H1 (cell line): Measurements from ENCODE around the gene MED12L. TPM values are rescaled to one million over a fixed set of nuclear protein-coding genes. Genes with fewer than 3 reads are reported as not detected.

ENCODE experiments used
- CTCF ChIA-PET: fragments of 300-600 bp; sonication (Branson Sonifier 250); formaldehyde crosslinking; loops from one replicate; lab custom pipeline; 2021; ENCODE audit not compliant: partially characterized antibody; lab: Charles Lee
- POLR2A ChIA-PET: fragments of 300-600 bp; sonication (Branson Sonifier 250); formaldehyde crosslinking; loops from one replicate; lab custom pipeline; 2021; ENCODE audit warnings: inconsistent platforms; ENCODE audit not compliant: partially characterized antibody; lab: Charles Lee
- DNase-seq, 2 experiments: peaks; one replicate each; pipeline versions ENCODE4 v3.0.0 to v3.0.0-alpha.2; 2010 to 2022; ENCODE audit warnings: low spot score in 2 of 2, low read depth in 1 of 2, mixed read lengths in 1 of 2
- FAIRE-seq: peaks from 2 replicates; lab custom pipeline; 2011; peaks lifted over from hg19 to GRCh38; lab: Jason Lieb, UNC
- H2AFZ ChIP-seq: 2 replicates; pipeline ENCODE4 v1.8.1; 2012; ENCODE audit warnings: low read length, inconsistent platforms
- H2AK5ac ChIP-seq: 2 replicates; pipeline ENCODE4 v1.6.1; 2013; ENCODE audit warnings: low read depth, low read length
- H2BK120ac ChIP-seq: replicated peaks from 2 replicates; pipeline ENCODE3; 2013; ENCODE audit warnings: low read depth, low read length, inconsistent platforms
- H2BK12ac ChIP-seq: 2 replicates; pipeline ENCODE4 v1.6.1; 2013; ENCODE audit warnings: low read depth, low read length
- H2BK15ac ChIP-seq: 2 replicates; pipeline ENCODE4 v1.6.1; 2013; ENCODE audit warnings: low read length
- H2BK20ac ChIP-seq: 2 replicates; pipeline ENCODE4 v1.6.1; 2013; ENCODE audit warnings: low read length
- H2BK5ac ChIP-seq: 2 replicates; pipeline ENCODE4 v1.6.1; 2013; ENCODE audit warnings: low read depth, low read length
- H3K14ac ChIP-seq: 2 replicates; pipeline ENCODE4 v1.6.1; 2013; ENCODE audit warnings: inconsistent platforms; ENCODE audit not compliant: insufficient read length
- H3K18ac ChIP-seq: 2 replicates; pipeline ENCODE4 v1.6.1; 2013; ENCODE audit warnings: low read length; ENCODE audit errors: extremely low read depth
- H3K23ac ChIP-seq: 2 replicates; pipeline ENCODE4 v1.6.1; 2013; ENCODE audit warnings: inconsistent platforms; ENCODE audit not compliant: insufficient read length
- H3K23me2 ChIP-seq: 2 replicates; pipeline ENCODE4 v1.6.1; 2013; ENCODE audit warnings: low read depth, low read length
- H3K27ac ChIP-seq: 2 replicates; pipeline ENCODE4 v1.6.1; 2011; ENCODE audit warnings: low read depth, low read length, inconsistent platforms
- H3K27me3 ChIP-seq, 4 experiments: replicated peaks in 1 of 4; 1 replicate in 1 of 4; 2 replicates in 3 of 4; pipeline versions ENCODE4 v1.6.1 to v1.8.1; 2011 to 2013; ENCODE audit warnings: low read length in 3 of 4, mild to moderate bottlenecking in 3 of 4, inconsistent platforms in 2 of 4, mixed read lengths in 2 of 4, moderate library complexity in 1 of 4; ENCODE audit not compliant: control insufficient read depth in 3 of 4, insufficient read depth in 3 of 4; ENCODE audit errors: extremely low read depth in 1 of 4
- H3K36me3 ChIP-seq, 4 experiments: 2 replicates each; pipeline versions ENCODE4 v1.6.1 to v1.8.1; 2011 to 2013; ENCODE audit warnings: mild to moderate bottlenecking in 4 of 4, low read length in 3 of 4, moderate library complexity in 2 of 4, control low read depth in 1 of 4, inconsistent platforms in 1 of 4; ENCODE audit not compliant: insufficient read depth in 4 of 4, control insufficient read depth in 2 of 4
- H3K4ac ChIP-seq: replicated peaks from 2 replicates; pipeline ENCODE3; 2013; ENCODE audit warnings: low read length, low read depth, mixed read lengths, inconsistent platforms; ENCODE audit not compliant: insufficient read length
- H3K4me1 ChIP-seq, 4 experiments: replicated peaks in 1 of 4; 1 replicate in 1 of 4; 2 replicates in 3 of 4; pipeline versions ENCODE4 v1.6.1 to v1.8.1; 2011 to 2013; ENCODE audit warnings: low read length in 3 of 4, inconsistent platforms in 2 of 4, mixed read lengths in 1 of 4; ENCODE audit not compliant: insufficient read depth in 4 of 4, control insufficient read depth in 3 of 4
- H3K4me2 ChIP-seq, 2 experiments: 2 replicates each; pipeline versions ENCODE4 v1.6.1 to v1.8.1; 2011 to 2013; ENCODE audit warnings: low read depth in 2 of 2, low read length in 2 of 2, control low read depth in 1 of 2, inconsistent platforms in 1 of 2, mild to moderate bottlenecking in 1 of 2; ENCODE audit not compliant: insufficient read depth in 1 of 2
- H3K4me3 ChIP-seq, 4 experiments: fragments of 200-600, 300-600 bp in 1 of 4; sonication (generic), shearing (Covaris generic), sonication (Bioruptor Twin) in 1 of 4; 2 replicates each; pipeline versions ENCODE4 v1.5.1 to v1.8.1; 2011 to 2016; ENCODE audit warnings: low read length in 4 of 4, low read depth in 3 of 4, control low read depth in 2 of 4, inconsistent platforms in 2 of 4, mild to moderate bottlenecking in 2 of 4, mixed read lengths in 1 of 4, moderate library complexity in 1 of 4; ENCODE audit not compliant: insufficient read depth in 2 of 4; ENCODE audit errors: extremely low read depth in 1 of 4
- H3K56ac ChIP-seq: replicated peaks from 2 replicates; pipeline ENCODE3; 2013; ENCODE audit warnings: low read depth, mild to moderate bottlenecking, mixed read lengths, low read length, inconsistent platforms; ENCODE audit not compliant: insufficient read length
- H3K79me1 ChIP-seq: 2 replicates; pipeline ENCODE4 v1.6.1; 2013; ENCODE audit warnings: low read depth, low read length, control low read depth
- H3K79me2 ChIP-seq, 2 experiments: 2 replicates each; pipeline versions ENCODE4 v1.6.1 to v1.8.1; 2012 to 2013; ENCODE audit warnings: low read length in 2 of 2, mild to moderate bottlenecking in 2 of 2, inconsistent platforms in 1 of 2; ENCODE audit not compliant: insufficient read depth in 2 of 2, control insufficient read depth in 1 of 2
- H3K9ac ChIP-seq, 4 experiments: replicated peaks in 1 of 4; 1 replicate in 1 of 4; 2 replicates in 3 of 4; pipeline versions ENCODE4 v1.6.1 to v1.8.1; 2011 to 2013; ENCODE audit warnings: low read depth in 3 of 4, low read length in 3 of 4, control low read depth in 2 of 4, mild to moderate bottlenecking in 2 of 4, moderate library complexity in 2 of 4, inconsistent platforms in 1 of 4; ENCODE audit errors: extremely low read depth in 1 of 4
- H3K9me3 ChIP-seq, 2 experiments: 2 replicates each; pipeline versions ENCODE4 v1.6.1 to v1.8.1; 2012 to 2013; ENCODE audit warnings: mild to moderate bottlenecking in 2 of 2, moderate library complexity in 2 of 2, control low read depth in 1 of 2, inconsistent platforms in 1 of 2, low read depth in 1 of 2, low read length in 1 of 2, mixed read lengths in 1 of 2; ENCODE audit not compliant: insufficient read depth in 2 of 2
- H4K20me1 ChIP-seq, 2 experiments: replicated peaks in 1 of 2; 2 replicates each; pipeline versions ENCODE3 to v1.8.1; 2011 to 2013; ENCODE audit warnings: inconsistent platforms in 2 of 2, low read length in 2 of 2, mild to moderate bottlenecking in 1 of 2; ENCODE audit not compliant: insufficient read depth in 2 of 2, control insufficient read depth in 1 of 2
- H4K5ac ChIP-seq: 2 replicates; pipeline ENCODE4 v1.6.1; 2013; ENCODE audit warnings: low read length, low read depth, mixed read lengths, inconsistent platforms; ENCODE audit not compliant: insufficient read length
- H4K8ac ChIP-seq: 2 replicates; pipeline ENCODE4 v1.8.0; 2013; ENCODE audit warnings: mild to moderate bottlenecking, moderate library complexity, low read length, inconsistent platforms; ENCODE audit not compliant: insufficient read depth; ENCODE audit errors: extremely low read depth
- H4K91ac ChIP-seq: replicated peaks from 2 replicates; pipeline ENCODE3; 2013; ENCODE audit warnings: low read length, mixed read lengths, inconsistent platforms; ENCODE audit not compliant: insufficient read length
- EZH2 ChIP-seq: fragments of 200-600 bp; sonication (generic); IDR thresholded peaks from 2 replicates; pipeline ENCODE4 v1.7.1; 2012; ENCODE audit warnings: low read depth, mild to moderate bottlenecking, moderate library complexity, low read length, inconsistent platforms; ENCODE audit not compliant: severe bottlenecking
- RAD21 ChIP-seq, 2 experiments: IDR thresholded peaks in 1 of 2; conservative IDR thresholded peaks in 1 of 2; 2 replicates each; pipeline ENCODE4 v1.6.1; 2011; ENCODE audit warnings: low read depth in 2 of 2, low read length in 2 of 2, improper control_type of control experiment in 1 of 2, inconsistent platforms in 1 of 2, mild to moderate bottlenecking in 1 of 2, moderate library complexity in 1 of 2
- SUZ12 ChIP-seq: fragments of 200-600 bp; sonication (generic); IDR thresholded peaks from 2 replicates; pipeline ENCODE4 v1.6.1; 2012; ENCODE audit warnings: mild to moderate bottlenecking, inconsistent platforms, low read length, moderate library complexity, mixed read lengths
- USF2 ChIP-seq: IDR thresholded peaks from 2 replicates; pipeline ENCODE4 v1.6.1; 2011; ENCODE audit warnings: low read length, improper control_type of control experiment
- WGBS, 2 experiments: shearing (Covaris generic) in 1 of 2; methylation state at CpG; one replicate each; pipeline versions ENCODE4 v1.1.6 to v1.1.7; 2013 to 2015; ENCODE audit warnings: low lambda C conversion rate in 2 of 2, mixed read lengths in 2 of 2, inconsistent platforms in 1 of 2, low coverage in 1 of 2, missing lambda C conversion rate in 1 of 2; ENCODE audit not compliant: insufficient replicate concordance in 2 of 2, insufficient coverage in 1 of 2, insufficient read length in 1 of 2; ENCODE audit errors: extremely low coverage in 1 of 2, missing lambda C conversion rate in 1 of 2; 5-methylcytosine and 5-hydroxymethylcytosine counted together
- polyA plus RNA-seq, 7 experiments: library from polyadenylated mRNA; depleted of rRNA in 3 of 7; stranded (reverse) in 5 of 7; unstranded in 2 of 7; fragments of >200 nt in 5 of 7; fragments of 200-250 nt in 2 of 7; gene quantifications; 1 replicate in 5 of 7; 2 replicates in 1 of 7; 4 replicates in 1 of 7; pipeline versions ENCODE4 v1.2.1 to v1.2.3, GENCODE V29; 2011 to 2013; ENCODE audit warnings: missing spikeins in 2 of 7, mixed read lengths in 2 of 7
- total RNA-seq: library from RNA; stranded (reverse); fragmentation: NEBNext Ultra II Directional; extraction: Animal tissue kit (Norgen Biotek cat#: 25700); gene quantifications from 2 replicates; pipeline ENCODE4 v1.2.1, GENCODE V29; 2021
- TF ChIP-seq, protein P1 (sequence below): IDR thresholded peaks from 2 replicates; pipeline ENCODE4 v1.6.1; 2012; ENCODE audit warnings: low read length, inconsistent platforms

MED12L gene
- total and polyA plus RNA-seq, 2 of the 8 experiments (the other 6 are each of a cell fraction or from before 2014, with no cell fraction given), result 3.6 to 26.2 TPM

GRCh38 chr3:151074256-151074655 is 11.2 kb upstream of the MED12L start:
- DNase-seq (no peak), FAIRE-seq (no peak)
- Histone ChIP-seq H2BK12ac (no peak overlapping the region), H3K79me2 (no peaks in the 10 kb centered on the region), H3K56ac (no peak overlapping the region), H3K4me3 (no peak overlapping the region), H3K23ac (no peak overlapping the region), H2BK20ac (no peak overlapping the region), H3K18ac (no peak overlapping the region), H3K9ac (no peak overlapping the region), H2AFZ (no peak overlapping the region), H3K14ac (no peak overlapping the region), H3K4ac (no peak overlapping the region), H4K91ac (no peak overlapping the region), H3K23me2 (no peaks in the 10 kb centered on the region), H3K27ac (no peak overlapping the region), H2BK5ac (no peak overlapping the region), H3K36me3 (no peaks in the 10 kb centered on the region), H3K9me3 (no peaks in the 10 kb centered on the region), H3K4me1 (no peaks in the 10 kb centered on the region), H2BK120ac (no peak overlapping the region), H4K8ac (no peak overlapping the region), H2AK5ac (peak overlapping the region; percentile 47; the same call in 1 of the 2 replicates), H3K79me1 (no peaks in the 10 kb centered on the region), H3K27me3 (peaks cover 0 to 3% (median 0%) of the 10 kb centered on the region in 4 experiments; a peak in 1 of 7 replicates), H4K20me1 (no peaks in the 10 kb centered on the region), H3K4me2 (no peak overlapping the region), H2BK15ac (no peak overlapping the region; the same call in 1 of the 2 replicates), H4K5ac (no peak overlapping the region)
- POLR2A ChIA-PET, result no interaction called here
- CTCF ChIA-PET, result interaction anchor here (1.0 to 1.9 kb wide), 3 partner anchors 11 to 76 kb away, joined by 3 to 5 read pairs (median 4); partner anchors contain the start of gene MED12L
- 92% methylated on average over 1 of the region's 1 CpG; no CpG with 5 or more reads in 1 of the 2 experiments for WGBS, 2 experiments
- TF ChIP-seq, protein P1, sequence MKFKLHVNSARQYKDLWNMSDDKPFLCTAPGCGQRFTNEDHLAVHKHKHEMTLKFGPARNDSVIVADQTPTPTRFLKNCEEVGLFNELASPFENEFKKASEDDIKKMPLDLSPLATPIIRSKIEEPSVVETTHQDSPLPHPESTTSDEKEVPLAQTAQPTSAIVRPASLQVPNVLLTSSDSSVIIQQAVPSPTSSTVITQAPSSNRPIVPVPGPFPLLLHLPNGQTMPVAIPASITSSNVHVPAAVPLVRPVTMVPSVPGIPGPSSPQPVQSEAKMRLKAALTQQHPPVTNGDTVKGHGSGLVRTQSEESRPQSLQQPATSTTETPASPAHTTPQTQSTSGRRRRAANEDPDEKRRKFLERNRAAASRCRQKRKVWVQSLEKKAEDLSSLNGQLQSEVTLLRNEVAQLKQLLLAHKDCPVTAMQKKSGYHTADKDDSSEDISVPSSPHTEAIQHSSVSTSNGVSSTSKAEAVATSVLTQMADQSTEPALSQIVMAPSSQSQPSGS, result no peak
- TF ChIP-seq RAD21 (IDR thresholded peaks at IDR 0.05 in 1 of 2, conservative IDR thresholded peaks at IDR 0.05 in 1 of 2; ENCODE audit: low read depth in 2 of 2, low read length in 2 of 2) (no peak), EZH2 (no peak), USF2 (no peak), SUZ12 (no peak)
